NCI-H446 treated with DMSO at 0.1 percent for 48 hours (cell line): ENCODE measurements around the gene KLHL40.
"Not testable (repeated sequence)": the region's sequence is repeated elsewhere in the genome, so short reads cannot be mapped to it uniquely, and the experiment has no call there.

Experiments
- DNase-seq: peaks from one replicate; lab custom pipeline; 2025; lab: John Stamatoyannopoulos, UW

The KLHL40 gene

GRCh38 chr3:42704136-42704841 is 19.0 kb downstream of the KLHL40 start:
- no peak for DNase-seq

- no peak for DNase-seq
These were observed 19.9 kb downstream of the KLHL40 start for GRCh38 chr3:42705058-42705767.

DNA sequence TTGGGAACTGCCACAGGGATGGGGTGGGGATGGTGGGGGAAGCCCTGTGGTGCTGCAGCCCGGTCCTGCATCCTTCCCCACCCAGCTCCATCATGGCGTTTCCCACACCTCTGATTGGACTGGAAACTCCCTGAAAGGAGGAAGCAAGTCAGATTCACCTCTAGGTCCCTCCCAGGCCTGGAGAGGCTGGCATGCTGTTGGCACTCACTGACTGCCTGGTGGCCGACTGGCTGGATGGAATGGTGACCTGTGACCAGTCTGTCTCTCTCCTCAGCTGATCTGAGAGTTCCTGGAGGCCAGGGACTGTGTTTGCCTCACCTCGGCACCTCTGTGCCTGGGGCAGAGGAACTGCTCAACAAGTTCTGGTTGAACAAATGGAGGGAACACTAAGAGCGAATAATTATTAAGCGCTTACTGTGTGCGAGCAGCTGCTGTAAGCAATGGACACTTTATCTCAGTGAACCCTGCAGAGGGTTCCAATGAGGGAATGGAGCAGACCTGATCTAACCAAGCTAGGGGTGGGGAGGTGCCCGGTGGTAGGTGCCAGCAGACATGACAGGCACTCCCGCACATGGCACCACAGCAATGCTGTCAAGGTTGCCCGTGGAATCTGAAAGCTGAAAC is 20.7 kb downstream of the KLHL40 start:
- DNase-seq = no peak

GRCh38 chr3:42706721-42707619 is 21.6 kb downstream of the KLHL40 start:
- no peak for DNase-seq

GRCh38 chr3:42707620-42708355 is 22.5 kb downstream of the KLHL40 start:
- DNase-seq = no peak

DNA sequence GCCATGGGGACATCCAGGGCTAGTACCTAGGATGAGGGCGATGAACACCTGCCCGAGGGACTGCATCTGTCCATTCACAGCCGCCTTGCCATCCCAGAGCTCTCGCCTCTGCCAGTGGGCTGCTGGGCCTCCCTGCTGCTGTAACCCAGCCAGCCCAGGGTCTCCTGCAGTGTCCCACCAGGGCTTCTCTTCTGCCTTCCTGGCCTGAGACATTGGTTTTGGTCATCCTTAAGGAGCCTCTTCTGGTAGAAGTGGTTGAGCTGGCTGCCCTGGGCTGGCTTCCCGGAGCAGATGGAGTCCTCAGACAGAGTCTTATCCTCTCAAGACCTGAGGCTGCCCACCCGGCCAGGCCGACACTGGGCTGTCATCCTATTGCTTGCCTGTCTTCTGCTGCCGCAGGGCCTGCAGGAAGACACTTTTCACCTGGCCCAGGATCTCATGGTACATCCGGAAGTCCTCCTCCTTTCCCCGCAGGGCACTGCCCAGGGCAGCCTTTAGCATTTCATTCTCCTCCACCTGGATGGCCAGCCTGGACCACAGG is 23.3 kb downstream of the KLHL40 start:
- DNase-seq = no peak

DNA sequence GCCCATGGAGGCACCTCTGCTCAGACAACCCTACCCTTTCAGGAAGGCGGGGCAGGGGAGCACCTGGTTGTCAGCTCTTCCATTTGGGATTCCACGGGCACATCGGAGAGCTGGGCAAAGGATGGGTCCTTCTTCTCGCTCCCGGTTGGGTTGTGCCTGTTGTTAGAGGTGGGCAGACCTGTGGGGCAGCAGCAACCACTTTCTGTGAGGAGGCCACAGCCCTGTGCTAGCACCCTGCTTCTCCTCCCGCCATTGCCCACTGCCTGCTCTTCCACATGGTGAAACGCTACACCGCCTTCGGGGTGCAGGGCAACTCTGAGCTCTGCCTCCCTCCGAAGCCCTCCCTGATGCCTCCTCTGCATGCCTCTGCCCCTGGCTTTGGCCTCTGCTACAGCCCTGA is 24.3 kb downstream of the KLHL40 start:
- DNase-seq = no peak

DNA sequence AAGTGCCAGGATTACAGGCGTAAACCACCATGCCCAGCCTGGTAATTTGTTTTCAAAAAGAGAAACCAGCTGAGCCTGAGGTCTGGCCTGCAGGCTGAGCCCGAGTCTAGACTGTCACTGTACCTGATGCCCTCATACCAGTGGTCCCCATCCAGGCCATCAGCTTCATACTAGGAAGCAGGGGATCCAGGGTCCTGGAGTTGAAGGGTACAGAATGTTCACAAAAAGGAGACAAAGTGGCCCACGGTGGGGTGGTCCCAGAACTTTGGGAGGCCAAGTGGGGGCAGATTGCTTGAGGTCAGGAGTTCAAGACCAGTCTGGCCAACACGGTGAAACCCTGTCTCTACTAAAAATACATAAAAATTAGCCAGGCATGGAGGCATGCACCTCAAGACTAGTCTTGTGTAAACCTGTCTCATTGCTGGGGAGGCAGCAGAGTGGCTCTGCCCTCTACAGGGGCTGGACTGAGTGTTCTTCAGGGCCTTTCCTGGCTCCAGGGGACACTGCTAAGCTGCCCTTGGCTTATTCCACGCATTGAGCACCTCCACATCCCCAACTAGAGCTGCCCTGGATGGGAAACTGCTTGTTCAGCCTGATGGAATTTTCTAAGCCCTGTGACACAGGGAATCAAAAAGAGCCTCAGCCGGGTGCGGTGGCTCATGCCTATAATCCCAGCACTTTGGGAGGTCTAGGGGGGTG is 25.1 kb downstream of the KLHL40 start:
- DNase-seq = no peak

GRCh38 chr3:42711491-42712343 is 26.4 kb downstream of the KLHL40 start:
- DNase-seq = no peak

- DNase-seq = no peak
These were observed 27.0 kb downstream of the KLHL40 start for GRCh38 chr3:42712344-42712648.

GRCh38 chr3:42712688-42713372 is 27.5 kb downstream of the KLHL40 start:
- no peak for DNase-seq

DNA sequence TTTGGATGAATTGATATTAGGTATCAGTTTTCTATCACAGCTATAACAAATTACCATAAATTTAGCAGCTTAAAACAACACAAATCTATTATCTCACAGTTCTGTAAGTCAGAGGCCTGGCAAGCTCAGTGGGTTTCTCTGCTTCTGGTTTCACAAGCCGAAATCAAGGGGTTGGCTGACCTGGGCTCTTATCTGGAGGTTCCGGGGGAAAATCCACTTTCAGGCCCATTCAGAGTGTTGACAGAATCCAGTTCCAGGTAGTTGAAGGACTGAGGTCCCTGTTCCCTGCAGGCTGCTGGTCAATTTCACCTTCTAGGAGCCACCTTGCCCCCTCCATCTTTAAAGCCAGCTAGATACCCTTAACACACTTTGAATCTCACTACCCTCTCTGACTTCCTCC is 28.4 kb downstream of the KLHL40 start:
- DNase-seq = no peak

GRCh38 chr3:42714171-42714852 is 29.0 kb downstream of the KLHL40 start:
- DNase-seq = no peak

DNA sequence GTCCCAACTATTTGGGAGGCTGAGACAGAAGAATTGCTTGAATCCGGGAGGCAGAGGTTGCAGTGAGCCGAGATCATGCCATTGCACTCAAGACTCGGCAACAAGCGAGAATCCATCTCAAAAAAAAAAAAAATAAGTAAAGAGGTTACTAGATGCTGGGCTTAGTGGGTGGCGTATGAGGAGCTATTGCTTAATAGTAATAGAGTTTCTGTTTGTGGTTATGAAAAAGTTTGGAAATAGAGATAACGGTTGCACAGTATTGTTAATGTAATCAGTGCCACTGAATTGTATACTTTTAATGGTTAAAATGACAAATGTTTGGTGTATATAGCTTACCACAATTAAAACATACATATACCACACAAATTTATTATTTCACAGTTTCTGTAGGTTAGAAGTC is 32.0 kb downstream of the KLHL40 start:
- DNase-seq = no peak

DNA sequence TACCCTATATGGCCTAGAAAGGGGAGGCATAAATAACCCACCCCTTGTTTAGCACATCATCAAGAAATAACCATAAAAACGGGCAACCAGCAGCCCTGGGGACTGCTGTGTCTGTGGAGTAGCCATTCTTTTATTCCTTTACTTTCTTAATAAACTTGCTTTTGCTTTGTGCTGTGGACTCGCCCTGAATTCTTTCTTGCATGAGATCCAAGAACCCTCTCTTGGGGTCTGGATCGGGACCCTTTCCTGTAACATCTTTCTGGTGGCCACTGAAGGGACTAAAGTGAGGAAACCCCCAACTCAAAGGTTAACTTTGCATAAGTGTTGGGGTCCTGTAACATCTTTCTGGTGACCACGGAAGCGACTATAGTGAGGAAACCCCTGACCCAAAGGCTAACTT is 33.0 kb downstream of the KLHL40 start:
- DNase-seq = no peak

DNA sequence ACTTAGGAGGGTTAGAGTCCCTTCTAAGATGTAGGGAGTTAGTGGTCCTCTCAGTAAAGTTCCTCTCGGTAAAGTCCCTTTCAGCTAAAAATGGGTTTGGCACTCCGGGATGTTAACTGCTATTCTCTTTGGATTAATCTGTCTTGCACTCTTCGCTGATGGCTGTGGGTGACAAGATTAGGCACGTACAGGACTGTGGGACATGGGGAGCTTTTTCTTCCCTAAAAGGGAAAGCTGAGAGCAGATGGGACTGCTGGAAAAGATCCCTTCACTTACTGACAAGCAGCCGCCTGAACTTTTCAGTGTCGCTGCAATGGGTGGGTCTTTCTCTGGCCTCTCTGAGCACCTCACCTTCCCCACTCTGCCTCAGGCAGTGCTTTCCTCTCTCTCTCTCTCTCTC is 33.7 kb downstream of the KLHL40 start:
- DNase-seq = no peak

GRCh38 chr3:42720126-42720525 is 34.8 kb downstream of the KLHL40 start:
- no peak for DNase-seq

DNA sequence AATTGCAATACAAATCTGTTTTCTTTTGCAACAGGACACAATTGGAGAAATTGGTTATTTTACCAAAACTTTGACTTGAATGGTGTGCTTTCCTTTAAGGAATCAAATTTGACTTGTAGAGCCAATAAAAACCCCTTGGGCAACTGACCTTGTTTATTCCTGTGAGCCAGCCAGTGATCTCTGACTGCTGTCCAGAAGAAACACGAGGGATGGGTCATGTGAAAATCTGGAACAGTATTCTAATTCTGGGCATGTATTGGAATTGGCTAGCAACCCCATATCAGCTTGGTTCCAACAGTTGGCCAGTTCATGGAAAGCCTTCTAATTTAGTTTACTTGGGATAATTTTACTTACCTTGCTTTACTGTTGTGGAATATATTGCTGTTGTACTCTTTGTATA is 36.4 kb downstream of the KLHL40 start:
- DNase-seq = no peak

DNA sequence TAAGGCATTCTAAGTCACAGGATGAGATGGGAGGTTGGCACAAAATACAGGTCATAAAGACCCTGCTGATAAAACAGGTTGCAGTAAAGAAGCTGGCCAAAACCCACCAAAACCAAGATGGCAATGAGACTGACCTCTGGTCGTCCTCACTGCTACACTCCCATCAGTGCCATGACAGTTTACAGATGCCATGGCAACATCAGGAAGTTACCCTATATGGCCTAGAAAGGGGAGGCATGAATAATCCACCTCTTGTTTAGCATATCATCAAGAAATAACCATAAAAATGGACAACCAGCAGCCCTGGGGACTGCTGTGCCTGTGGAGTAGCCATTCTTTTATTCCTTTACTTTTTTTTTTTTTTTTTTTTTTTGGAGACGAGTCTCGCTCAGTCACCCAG is 37.1 kb downstream of the KLHL40 start:
- DNase-seq = not testable (repeated sequence)
